Natural killer cell treated with Interleukin-12 subunit alpha and Interleukin-12 subunit beta and Interleukin-15 and Interleukin-18, amount 100 ng/mL, for 72 hours (primary cell): ENCODE data around the gene TSHZ3. TPM values are rescaled to one million over a fixed set of nuclear protein-coding genes. Genes with fewer than 3 reads are reported as not detected.

Experiments used
- ATAC-seq, 2 donors: fragments of 150-1000 bp; cut with Tn5 transposase in 1 of 2; sonication (Bioruptor Pico), chemical (Tn5 transposase) in 1 of 2; 2 replicates each; pipeline ENCODE4 v1.10.0; 2021
- DNase-seq: peaks from one replicate; pipeline ENCODE4 v3.0.0; 2022; ENCODE audit warnings: low spot score
- H3K27ac Mint-ChIP-seq, 2 donors: 1 replicate in 1 of 2; 2 replicates in 1 of 2; pipeline ENCODE4 v1.8.0; 2022; ENCODE audit warnings: mixed read lengths in 2 of 2, mild to moderate bottlenecking in 1 of 2, moderate library complexity in 1 of 2
- H3K27me3 Mint-ChIP-seq, 2 donors: 1 replicate in 1 of 2; 2 replicates in 1 of 2; pipeline ENCODE4 v1.8.0; 2022; ENCODE audit warnings: mixed read lengths in 2 of 2
- H3K36me3 Mint-ChIP-seq: one replicate; pipeline ENCODE4 v1.8.0; 2022; ENCODE audit warnings: mixed read lengths
- H3K4me1 Mint-ChIP-seq, 2 donors: 1 replicate in 1 of 2; 2 replicates in 1 of 2; pipeline ENCODE4 v1.8.0; 2022; ENCODE audit warnings: low read depth in 2 of 2, mixed read lengths in 2 of 2, mild to moderate bottlenecking in 1 of 2
- H3K4me3 Mint-ChIP-seq: one replicate; pipeline ENCODE4 v1.8.0; 2022; ENCODE audit warnings: mixed read lengths
- H3K9me3 Mint-ChIP-seq: 2 replicates; pipeline ENCODE4 v1.8.0; 2022; ENCODE audit warnings: mixed read lengths
- total RNA-seq, 2 donors: library from RNA; stranded (reverse); gene quantifications; one replicate each; pipeline ENCODE4 v1.2.3, GENCODE V29; 2022

TSHZ3 gene
- total RNA-seq, 2 donors from 2014 or later, result 4.0 to 4.1 TPM

GRCh38 chr19:31338069-31338776 is 11.0 kb downstream of the TSHZ3 start:
- H3K9me3 Mint-ChIP-seq, result no peaks in the 10 kb centered on the region
- ATAC-seq, result peak; percentile 51 to 61
- no peaks in the 10 kb centered on the region for H3K36me3 Mint-ChIP-seq
- peaks cover 0 to 34% of the 10 kb centered on the region in 2 donors for H3K27me3 Mint-ChIP-seq
- peaks cover 32 to 43% of the 10 kb centered on the region in 2 donors for H3K4me1 Mint-ChIP-seq
- peak overlapping the region in 1 of 2 donors; percentile 28 for H3K27ac Mint-ChIP-seq
- DNase-seq, result no peak
- H3K4me3 Mint-ChIP-seq, result no peak overlapping the region

GRCh38 chr19:31337008-31337914 is 12.0 kb downstream of the TSHZ3 start:
- H3K27me3 Mint-ChIP-seq, result peaks cover 0 to 30% of the 10 kb centered on the region in 2 donors
- H3K4me1 Mint-ChIP-seq, result peaks cover 32 to 43% of the 10 kb centered on the region in 2 donors
- H3K36me3 Mint-ChIP-seq, result no peaks in the 10 kb centered on the region
- H3K9me3 Mint-ChIP-seq, result no peaks in the 10 kb centered on the region
- no peak overlapping the region for H3K4me3 Mint-ChIP-seq
- ATAC-seq (no peak), DNase-seq (no peak)
- H3K27ac Mint-ChIP-seq, result peak overlapping the region in 1 of 2 donors; percentile 28

- Mint-ChIP-seq H3K36me3 (no peaks in the 10 kb centered on the region), H3K4me3 (no peak overlapping the region), H3K4me1 (peaks cover 26 to 34% of the 10 kb centered on the region in 2 donors), H3K9me3 (no peaks in the 10 kb centered on the region), H3K27me3 (peaks cover 0 to 32% of the 10 kb centered on the region in 2 donors), H3K27ac (no peak overlapping the region)
- DNase-seq, result no peak
- no peak for ATAC-seq
Observed at GRCh38 chr19:31335716-31336115, 13.5 kb downstream of the TSHZ3 start.

DNA sequence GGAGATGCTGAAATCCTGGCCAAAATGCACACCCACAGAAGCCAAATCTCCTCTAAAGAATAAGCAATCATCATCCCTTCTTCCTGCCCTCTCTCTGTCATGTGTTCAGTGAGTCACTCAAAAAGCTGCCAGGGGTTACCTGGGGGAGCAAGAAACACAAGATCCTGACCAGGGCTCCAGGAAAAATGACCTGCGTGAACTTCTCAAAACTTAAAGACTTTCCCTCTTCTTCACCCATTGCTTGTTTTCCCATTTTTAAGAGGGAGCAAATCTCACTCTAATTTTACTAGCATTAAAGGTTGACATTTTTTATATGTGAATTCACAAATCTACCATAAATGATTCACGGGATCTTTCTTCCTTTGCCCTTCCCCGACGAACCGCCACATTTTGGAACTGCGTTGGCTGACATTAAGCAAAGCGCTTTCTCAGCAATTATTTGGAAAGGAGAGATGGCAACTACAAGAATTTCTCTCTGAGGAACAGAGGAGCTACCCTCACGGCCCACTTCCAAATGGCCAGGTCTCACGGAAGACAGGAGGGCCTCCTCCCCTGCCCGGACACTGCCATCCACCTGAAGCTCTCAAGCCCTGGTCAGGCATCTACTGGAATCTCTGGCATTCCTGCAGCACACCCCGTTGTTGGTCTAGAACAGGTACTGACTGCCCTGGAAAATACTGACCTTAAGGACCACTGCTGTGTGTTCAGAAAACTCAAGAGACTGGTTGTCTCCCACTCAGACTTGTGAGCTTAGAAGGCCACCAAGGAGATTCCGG is 14.2 kb downstream of the TSHZ3 start:
- no peak for ATAC-seq
- Mint-ChIP-seq H3K9me3 (no peaks in the 10 kb centered on the region), H3K4me1 (peaks cover 19 to 28% of the 10 kb centered on the region in 2 donors), H3K27ac (no peak overlapping the region), H3K36me3 (no peaks in the 10 kb centered on the region), H3K4me3 (no peak overlapping the region), H3K27me3 (peaks cover 0 to 30% of the 10 kb centered on the region in 2 donors)
- DNase-seq, result no peak

DNA sequence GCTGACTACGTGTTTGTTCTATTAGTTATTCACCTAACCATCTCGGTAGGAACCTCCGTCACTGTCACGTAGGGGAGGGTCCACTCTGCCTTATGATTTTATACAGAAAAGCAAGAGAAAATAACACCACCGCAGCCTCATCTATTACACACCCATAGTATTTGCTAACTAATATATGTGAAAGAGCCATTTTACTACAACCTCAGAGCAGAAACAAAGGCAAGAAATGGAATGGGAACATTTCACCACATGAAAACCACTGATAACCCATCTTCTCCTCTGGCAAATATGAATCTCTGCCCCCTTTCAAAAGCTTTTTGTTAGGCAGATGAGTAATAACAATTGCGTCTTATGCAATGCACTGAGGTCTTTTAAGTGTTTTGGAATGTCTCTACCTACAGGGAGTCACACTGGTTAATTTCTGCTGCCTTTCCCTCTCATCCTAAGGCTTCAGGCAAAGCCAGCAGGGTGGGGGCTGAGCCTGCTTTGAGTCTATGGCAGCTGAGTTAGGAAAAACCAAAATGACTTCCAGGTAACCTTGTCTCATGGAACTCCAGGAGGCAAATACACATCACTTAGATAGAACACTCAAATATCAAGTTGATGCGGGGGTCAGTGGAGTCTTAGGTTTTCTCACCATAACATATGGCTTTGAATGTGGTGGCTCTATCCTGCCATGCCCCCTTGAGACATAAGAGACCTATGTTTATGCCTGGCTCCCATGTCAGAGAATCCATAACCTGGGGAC is 15.0 kb downstream of the TSHZ3 start:
- no peak for ATAC-seq
- no peaks in the 10 kb centered on the region for H3K9me3 Mint-ChIP-seq
- no peak for DNase-seq
- H3K4me3 Mint-ChIP-seq, result no peak overlapping the region
- peaks cover 13 to 20% of the 10 kb centered on the region in 2 donors for H3K4me1 Mint-ChIP-seq
- peaks cover 0 to 26% of the 10 kb centered on the region in 2 donors for H3K27me3 Mint-ChIP-seq
- H3K27ac Mint-ChIP-seq, result no peak overlapping the region
- H3K36me3 Mint-ChIP-seq, result no peaks in the 10 kb centered on the region

DNA sequence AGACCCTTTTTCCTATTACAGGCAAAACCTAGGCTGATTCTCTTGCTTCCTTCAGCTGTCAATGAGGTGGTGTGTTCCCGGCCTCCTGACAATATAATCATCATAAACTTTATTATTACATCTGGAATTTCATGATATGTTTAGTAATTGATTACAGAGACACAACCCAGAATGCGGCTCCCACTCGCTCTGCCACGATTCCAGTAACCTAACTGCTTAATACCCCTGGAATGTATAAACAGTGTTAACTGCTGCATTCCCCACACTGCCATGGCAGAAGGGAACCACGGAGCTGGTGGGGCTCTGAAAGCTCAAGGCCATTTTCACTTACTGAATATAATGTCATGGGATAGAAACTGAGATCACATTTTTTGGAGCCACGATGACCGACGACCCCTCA is 17.1 kb downstream of the TSHZ3 start:
- H3K36me3 Mint-ChIP-seq, result no peaks in the 10 kb centered on the region
- H3K4me3 Mint-ChIP-seq, result no peak overlapping the region
- H3K9me3 Mint-ChIP-seq, result no peaks in the 10 kb centered on the region
- H3K27ac Mint-ChIP-seq, result no peak overlapping the region
- DNase-seq (no peak), ATAC-seq (no peak)
- peaks cover 0 to 18% of the 10 kb centered on the region in 2 donors for H3K27me3 Mint-ChIP-seq
- peaks cover 2 to 4% of the 10 kb centered on the region in 2 donors for H3K4me1 Mint-ChIP-seq

DNA sequence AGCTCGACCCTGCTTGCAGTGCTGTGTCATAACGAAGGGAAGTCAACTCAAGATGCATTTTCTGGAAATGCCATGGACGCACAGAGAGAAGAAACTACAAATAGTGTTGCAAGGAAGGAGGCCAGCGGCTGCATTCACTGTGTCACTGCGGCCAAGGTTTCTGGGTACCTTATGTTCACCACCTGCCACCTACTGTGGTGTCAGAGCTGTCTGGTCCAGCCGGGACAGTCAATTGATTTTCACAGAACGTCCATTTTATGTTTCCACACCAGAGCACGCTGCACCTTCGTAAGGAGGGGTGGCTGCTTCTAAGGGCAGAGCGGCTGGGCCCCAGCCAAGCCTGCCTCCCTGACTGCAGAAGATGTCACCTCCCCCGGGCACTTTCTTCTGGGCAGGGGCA is 17.7 kb downstream of the TSHZ3 start:
- no peak for ATAC-seq
- Mint-ChIP-seq H3K27me3 (peaks cover 0 to 16% of the 10 kb centered on the region in 2 donors), H3K4me3 (no peak overlapping the region), H3K4me1 (peaks cover 2 to 4% of the 10 kb centered on the region in 2 donors), H3K27ac (no peak overlapping the region), H3K9me3 (no peaks in the 10 kb centered on the region), H3K36me3 (no peaks in the 10 kb centered on the region)
- DNase-seq, result no peak

GRCh38 chr19:31330761-31331160 is 18.5 kb downstream of the TSHZ3 start:
- Mint-ChIP-seq H3K27ac (no peak overlapping the region), H3K9me3 (no peaks in the 10 kb centered on the region), H3K4me1 (peaks cover 2 to 4% of the 10 kb centered on the region in 2 donors), H3K4me3 (no peak overlapping the region), H3K27me3 (peaks cover 0 to 10% of the 10 kb centered on the region in 2 donors), H3K36me3 (no peaks in the 10 kb centered on the region)
- DNase-seq (no peak), ATAC-seq (no peak)

DNA sequence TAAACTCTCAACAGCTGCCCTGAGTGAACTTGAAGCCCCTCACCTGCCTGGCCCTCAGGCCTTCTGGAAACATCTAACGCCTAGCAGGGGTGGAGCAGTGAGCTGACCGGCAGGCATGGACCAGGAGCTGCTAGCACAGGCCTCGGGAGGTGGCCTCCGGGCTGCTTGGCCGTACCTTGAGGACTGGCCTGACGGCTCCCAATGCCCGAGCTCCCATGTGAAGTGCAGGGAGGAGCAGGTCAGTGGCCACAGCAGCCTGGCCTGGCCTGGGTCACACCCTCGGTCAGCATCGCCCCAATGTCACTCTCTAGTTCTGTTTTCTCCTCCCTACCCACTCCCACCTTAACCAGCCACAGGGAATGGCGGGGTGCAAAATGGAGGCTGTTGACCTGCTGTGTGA is 19.0 kb downstream of the TSHZ3 start:
- H3K4me3 Mint-ChIP-seq, result no peak overlapping the region
- H3K9me3 Mint-ChIP-seq, result no peaks in the 10 kb centered on the region
- H3K4me1 Mint-ChIP-seq, result peaks cover 2 to 4% of the 10 kb centered on the region in 2 donors

DNA sequence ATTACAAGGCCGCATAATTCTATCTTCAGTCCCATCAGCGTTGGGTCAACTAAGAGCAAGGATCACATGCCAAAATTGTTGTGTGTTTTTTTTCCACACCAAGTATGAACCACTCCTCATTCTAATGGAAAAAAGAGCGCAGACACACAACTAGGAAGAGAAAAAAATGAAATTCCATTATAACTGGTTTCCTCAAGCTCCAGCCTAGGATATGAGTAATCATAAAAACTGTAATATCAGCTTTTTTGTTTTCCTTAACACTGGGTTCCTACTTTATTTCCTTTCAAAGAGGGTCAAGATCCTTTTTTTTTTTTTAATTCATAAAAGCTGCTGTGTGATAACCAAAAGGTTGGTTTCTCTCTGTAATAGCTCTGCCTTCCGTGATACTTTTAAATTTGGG is 19.4 kb downstream of the TSHZ3 start:
- Mint-ChIP-seq H3K36me3 (no peaks in the 10 kb centered on the region), H3K27me3 (peaks cover 0 to 7% of the 10 kb centered on the region in 2 donors), H3K27ac (no peak overlapping the region), H3K4me1 (peaks cover 2 to 4% of the 10 kb centered on the region in 2 donors), H3K9me3 (no peaks in the 10 kb centered on the region), H3K4me3 (no peak overlapping the region)
- DNase-seq, result no peak
- ATAC-seq, result no peak

More for the DNA sequence above, 19.0 kb downstream of the TSHZ3 start:
- no peaks in the 10 kb centered on the region for H3K36me3 Mint-ChIP-seq
- DNase-seq (no peak), ATAC-seq (no peak)
- H3K27ac Mint-ChIP-seq, result no peak overlapping the region
- H3K27me3 Mint-ChIP-seq, result peaks cover 0 to 7% of the 10 kb centered on the region in 2 donors

DNA sequence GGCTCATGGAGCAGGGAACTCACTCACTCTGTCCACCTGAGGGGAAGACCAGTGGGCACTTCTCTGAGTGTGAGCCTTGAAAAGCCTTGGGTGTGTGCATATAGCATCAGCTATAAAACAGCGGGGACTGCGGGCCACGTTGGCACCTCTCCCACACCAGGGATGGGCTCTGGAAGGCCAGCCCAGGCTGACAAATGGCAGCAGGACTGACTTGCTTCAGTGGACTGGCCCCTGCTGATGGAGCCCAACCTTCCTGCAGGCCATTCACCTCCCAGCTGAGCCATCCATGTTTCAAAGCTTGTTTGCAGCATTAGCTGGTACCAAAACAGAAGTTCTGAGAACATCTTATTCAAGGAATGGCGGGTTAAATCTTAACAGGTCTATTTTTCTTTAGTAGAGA is 21.0 kb downstream of the TSHZ3 start:
- no peak for ATAC-seq
- Mint-ChIP-seq H3K9me3 (no peaks in the 10 kb centered on the region), H3K27me3 (peaks cover 0 to 3% of the 10 kb centered on the region in 2 donors), H3K4me3 (no peak overlapping the region), H3K36me3 (no peaks in the 10 kb centered on the region), H3K27ac (no peak overlapping the region), H3K4me1 (peaks cover 2 to 4% of the 10 kb centered on the region in 2 donors)
- DNase-seq, result no peak

- no peak for ATAC-seq
- no peak overlapping the region for H3K27ac Mint-ChIP-seq
Observed at GRCh38 chr19:31326329-31327028, 22.8 kb downstream of the TSHZ3 start.

More at GRCh38 chr19:31326329-31327028, 22.8 kb downstream of the TSHZ3 start:
- Mint-ChIP-seq H3K9me3 (no peaks in the 10 kb centered on the region), H3K4me1 (peaks cover 2 to 4% of the 10 kb centered on the region in 2 donors), H3K36me3 (no peaks in the 10 kb centered on the region), H3K4me3 (no peak overlapping the region), H3K27me3 (peaks cover 0 to 3% of the 10 kb centered on the region in 2 donors)
- no peak for DNase-seq
